ENCODE data around the gene ANKRD27. TPM values are rescaled to one million over a fixed set of nuclear protein-coding genes. Genes with fewer than 3 reads are reported as not detected.

ANKRD27 gene
- total RNA-seq, 1 donor from 2014 or later: 20.8 TPM

DNA sequence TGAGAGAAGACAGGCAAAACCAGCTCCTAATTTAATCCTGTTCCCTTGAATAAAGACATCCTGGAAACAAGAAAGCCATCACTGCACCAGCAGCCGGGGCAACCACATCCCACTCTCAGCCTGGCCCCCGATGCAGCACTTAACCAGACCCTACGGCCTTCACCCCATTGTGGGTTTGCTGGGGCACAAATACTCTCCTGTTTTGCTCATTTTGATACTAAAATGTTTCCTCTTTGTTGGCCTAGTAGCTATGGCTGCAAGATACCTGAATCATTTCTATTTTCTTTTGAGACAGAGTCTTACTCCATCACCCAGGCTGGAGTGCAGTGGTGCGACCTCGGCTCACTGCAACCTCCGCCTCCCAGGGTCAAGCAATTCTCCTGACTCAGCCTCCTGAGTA is 28.4 kb downstream of the ANKRD27 start:
- H3K9ac ChIP-seq (ENCODE audit: low read length): no peak overlapping the region
- FAIRE-seq: no peak
- no peak overlapping the region for H2AFZ ChIP-seq (ENCODE audit: low read depth, low read length)
- no peaks in the 10 kb centered on the region for H3K9me3 ChIP-seq (ENCODE audit: insufficient read depth, low read depth, low read length)
- H3K4me3 ChIP-seq (ENCODE audit: insufficient read depth, low read depth, low read length): no peak overlapping the region
- no peak overlapping the region for H3K27ac Mint-ChIP-seq (ENCODE audit: unreplicated experiment)
- H3K36me3 ChIP-seq (ENCODE audit: insufficient read depth, low read length): peaks cover 15% of the 10 kb centered on the region
- peaks cover 8% of the 10 kb centered on the region for H4K20me1 ChIP-seq (ENCODE audit: insufficient read depth, low read length)
- no peaks in the 10 kb centered on the region for H3K4me1 Mint-ChIP-seq (ENCODE audit: low read depth, unreplicated experiment)
- H3K27me3 ChIP-seq (ENCODE audit: insufficient read depth, low read length): no peaks in the 10 kb centered on the region
- H3K79me2 ChIP-seq (ENCODE audit: insufficient read depth, low read length): no peaks in the 10 kb centered on the region
- H3K4me3 Mint-ChIP-seq (ENCODE audit: unreplicated experiment): no peak overlapping the region
- no peak overlapping the region for H3K4me2 ChIP-seq (ENCODE audit: low read length)
- no peak for DNase-seq (ENCODE audit: low read depth)
- H3K9me3 Mint-ChIP-seq (ENCODE audit: unreplicated experiment): no peaks in the 10 kb centered on the region
- no peak overlapping the region for H3K27ac ChIP-seq (ENCODE audit: low read depth, low read length)
- no peaks in the 10 kb centered on the region for H3K27me3 Mint-ChIP-seq (ENCODE audit: low read depth, unreplicated experiment)
- peaks cover under 1% of the 10 kb centered on the region for H3K4me1 ChIP-seq (ENCODE audit: insufficient read depth, low read length)
- H3K36me3 Mint-ChIP-seq (ENCODE audit: low read depth, unreplicated experiment): peaks cover 8% of the 10 kb centered on the region
- TF ChIP-seq, protein P1, sequence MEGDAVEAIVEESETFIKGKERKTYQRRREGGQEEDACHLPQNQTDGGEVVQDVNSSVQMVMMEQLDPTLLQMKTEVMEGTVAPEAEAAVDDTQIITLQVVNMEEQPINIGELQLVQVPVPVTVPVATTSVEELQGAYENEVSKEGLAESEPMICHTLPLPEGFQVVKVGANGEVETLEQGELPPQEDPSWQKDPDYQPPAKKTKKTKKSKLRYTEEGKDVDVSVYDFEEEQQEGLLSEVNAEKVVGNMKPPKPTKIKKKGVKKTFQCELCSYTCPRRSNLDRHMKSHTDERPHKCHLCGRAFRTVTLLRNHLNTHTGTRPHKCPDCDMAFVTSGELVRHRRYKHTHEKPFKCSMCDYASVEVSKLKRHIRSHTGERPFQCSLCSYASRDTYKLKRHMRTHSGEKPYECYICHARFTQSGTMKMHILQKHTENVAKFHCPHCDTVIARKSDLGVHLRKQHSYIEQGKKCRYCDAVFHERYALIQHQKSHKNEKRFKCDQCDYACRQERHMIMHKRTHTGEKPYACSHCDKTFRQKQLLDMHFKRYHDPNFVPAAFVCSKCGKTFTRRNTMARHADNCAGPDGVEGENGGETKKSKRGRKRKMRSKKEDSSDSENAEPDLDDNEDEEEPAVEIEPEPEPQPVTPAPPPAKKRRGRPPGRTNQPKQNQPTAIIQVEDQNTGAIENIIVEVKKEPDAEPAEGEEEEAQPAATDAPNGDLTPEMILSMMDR (IDR thresholded peaks at IDR 0.05; ENCODE audit: insufficient read depth, low read depth, low read length): no peak

DNA sequence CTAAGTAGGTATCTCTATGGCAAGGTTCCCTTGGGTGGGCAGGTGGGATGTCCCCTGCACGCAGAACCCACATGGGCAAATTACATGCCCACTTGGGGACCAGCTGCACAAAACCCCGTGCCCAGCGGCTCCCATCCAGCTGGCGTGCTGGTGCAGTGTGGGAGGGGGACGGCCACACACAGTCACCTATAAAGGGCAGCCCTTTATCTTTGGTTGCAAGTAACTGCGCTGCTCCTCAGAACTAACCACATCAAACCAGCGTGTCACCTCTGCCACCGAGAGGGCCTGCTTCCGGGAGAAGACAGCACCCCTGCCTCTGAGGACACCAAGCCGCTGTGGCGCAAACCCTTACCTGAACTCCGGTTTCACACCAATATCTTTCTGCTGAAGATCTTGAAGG is 32.2 kb downstream of the ANKRD27 start:
- Histone ChIP-seq H3K4me2 (ENCODE audit: low read length) (no peak overlapping the region), H2AFZ (ENCODE audit: low read depth, low read length) (no peak overlapping the region), H4K20me1 (ENCODE audit: insufficient read depth, low read length) (no peaks in the 10 kb centered on the region), H3K4me1 (ENCODE audit: insufficient read depth, low read length) (no peaks in the 10 kb centered on the region), H3K36me3 (ENCODE audit: insufficient read depth, low read length) (peaks cover 30% of the 10 kb centered on the region), H3K9ac (ENCODE audit: low read length) (no peak overlapping the region), H3K79me2 (ENCODE audit: insufficient read depth, low read length) (no peaks in the 10 kb centered on the region), H3K27ac (ENCODE audit: low read depth, low read length) (no peak overlapping the region), H3K4me3 (ENCODE audit: insufficient read depth, low read depth, low read length) (no peak overlapping the region), H3K27me3 (ENCODE audit: insufficient read depth, low read length) (no peaks in the 10 kb centered on the region), H3K9me3 (ENCODE audit: insufficient read depth, low read depth, low read length) (no peaks in the 10 kb centered on the region)
- no peaks in the 10 kb centered on the region for H3K9me3 Mint-ChIP-seq (ENCODE audit: unreplicated experiment)
- no peaks in the 10 kb centered on the region for H3K27me3 Mint-ChIP-seq (ENCODE audit: low read depth, unreplicated experiment)
- H3K4me1 Mint-ChIP-seq (ENCODE audit: low read depth, unreplicated experiment): no peaks in the 10 kb centered on the region
- H3K4me3 Mint-ChIP-seq (ENCODE audit: unreplicated experiment): no peak overlapping the region
- TF ChIP-seq EZH2 (IDR thresholded peaks at IDR 0.05; ENCODE audit: insufficient read depth, low read length): no peak
- TF ChIP-seq, protein P1 (IDR thresholded peaks at IDR 0.05; ENCODE audit: insufficient read depth, low read depth, low read length): no peak
- FAIRE-seq (no peak), DNase-seq (ENCODE audit: low read depth) (no peak)
- H3K36me3 Mint-ChIP-seq (ENCODE audit: low read depth, unreplicated experiment): peaks cover 15% of the 10 kb centered on the region
- no peak overlapping the region for H3K27ac Mint-ChIP-seq (ENCODE audit: unreplicated experiment)

DNA sequence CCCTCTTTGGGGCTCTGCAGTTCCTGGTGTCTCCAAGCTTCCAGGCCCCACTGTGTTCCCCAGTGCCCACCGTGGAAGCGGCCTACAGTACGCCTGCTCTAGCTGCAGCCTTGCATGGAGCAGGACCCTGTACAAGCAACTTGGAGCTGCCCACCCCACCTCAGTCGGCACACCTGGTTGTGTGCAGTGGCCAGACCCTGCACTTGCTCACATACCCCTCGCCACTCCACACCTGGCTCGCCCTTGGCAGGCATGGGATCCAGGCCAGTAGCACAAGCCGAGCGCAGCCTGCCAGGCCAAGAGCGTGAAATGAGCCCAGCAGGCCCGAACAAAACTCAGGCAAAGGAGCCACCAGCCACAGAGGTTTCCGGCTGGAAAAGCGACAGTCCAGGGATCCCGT is 36.4 kb downstream of the ANKRD27 start:
- no peaks in the 10 kb centered on the region for H3K27me3 ChIP-seq (ENCODE audit: insufficient read depth, low read length)
- H3K4me1 ChIP-seq (ENCODE audit: insufficient read depth, low read length): no peaks in the 10 kb centered on the region
- H3K27ac ChIP-seq (ENCODE audit: low read depth, low read length): no peak overlapping the region
- H3K79me2 ChIP-seq (ENCODE audit: insufficient read depth, low read length): no peaks in the 10 kb centered on the region
- Mint-ChIP-seq H3K9me3 (ENCODE audit: unreplicated experiment) (no peaks in the 10 kb centered on the region), H3K4me3 (ENCODE audit: unreplicated experiment) (no peak overlapping the region), H3K27ac (ENCODE audit: unreplicated experiment) (no peak overlapping the region), H3K36me3 (ENCODE audit: low read depth, unreplicated experiment) (peaks cover 21% of the 10 kb centered on the region), H3K27me3 (ENCODE audit: low read depth, unreplicated experiment) (no peaks in the 10 kb centered on the region), H3K4me1 (ENCODE audit: low read depth, unreplicated experiment) (no peaks in the 10 kb centered on the region)
- TF ChIP-seq EZH2 (IDR thresholded peaks at IDR 0.05; ENCODE audit: insufficient read depth, low read length): no peak
- TF ChIP-seq, protein P1 (IDR thresholded peaks at IDR 0.05; ENCODE audit: insufficient read depth, low read depth, low read length): no peak
- no peaks in the 10 kb centered on the region for H3K9me3 ChIP-seq (ENCODE audit: insufficient read depth, low read depth, low read length)
- H3K4me3 ChIP-seq (ENCODE audit: insufficient read depth, low read depth, low read length): no peak overlapping the region
- peaks cover 31% of the 10 kb centered on the region for H3K36me3 ChIP-seq (ENCODE audit: insufficient read depth, low read length)
- DNase-seq (ENCODE audit: low read depth) (no peak), FAIRE-seq (no peak)
- H3K9ac ChIP-seq (ENCODE audit: low read length): no peak overlapping the region
- no peak overlapping the region for H3K4me2 ChIP-seq (ENCODE audit: low read length)
- no peaks in the 10 kb centered on the region for H4K20me1 ChIP-seq (ENCODE audit: insufficient read depth, low read length)
- H2AFZ ChIP-seq (ENCODE audit: low read depth, low read length): no peak overlapping the region

Data from astrocyte (in vitro differentiated cells and primary cell).